H9 (cell line): ENCODE results near the gene C3. TPM values are rescaled to one million over a fixed set of nuclear protein-coding genes. Genes with fewer than 3 reads are reported as not detected.

ENCODE experiments used
- DNase-seq: peaks from one replicate; pipeline ENCODE4 v3.0.0-alpha.2; 2017
- H2AFZ ChIP-seq: one replicate; pipeline ENCODE4 v1.6.1; 2013; ENCODE audit warnings: mild to moderate bottlenecking, low read length, control low read depth, moderate library complexity
- H2AK5ac ChIP-seq: 2 replicates; pipeline ENCODE4 v1.6.1; 2013; ENCODE audit warnings: low read length, control low read depth, mixed read lengths; ENCODE audit not compliant: insufficient read length
- H2BK120ac ChIP-seq: one replicate; pipeline ENCODE4 v1.6.1; 2013; ENCODE audit warnings: low read depth, mild to moderate bottlenecking, low read length, control low read depth, inconsistent platforms; ENCODE audit not compliant: poor library complexity, severe bottlenecking
- H2BK12ac ChIP-seq: 2 replicates; pipeline ENCODE4 v1.6.1; 2013; ENCODE audit warnings: low read length, control low read depth, mixed read lengths, low read depth; ENCODE audit not compliant: insufficient read length
- H2BK15ac ChIP-seq: 2 replicates; pipeline ENCODE4 v1.6.1; 2013; ENCODE audit warnings: low read depth, low read length, control low read depth
- H2BK20ac ChIP-seq: one replicate; pipeline ENCODE4 v1.6.1; 2013; ENCODE audit warnings: low read depth, mild to moderate bottlenecking, low read length, control low read depth, inconsistent platforms; ENCODE audit not compliant: poor library complexity, severe bottlenecking
- H2BK5ac ChIP-seq: 2 replicates; pipeline ENCODE4 v1.6.1; 2013; ENCODE audit warnings: low read length, control low read depth, mixed read lengths; ENCODE audit not compliant: insufficient read length
- H3K14ac ChIP-seq: 2 replicates; pipeline ENCODE4 v1.6.1; 2013; ENCODE audit warnings: low read length, control low read depth; ENCODE audit not compliant: insufficient read depth
- H3K18ac ChIP-seq: 2 replicates; pipeline ENCODE4 v1.6.1; 2013; ENCODE audit warnings: low read depth, mild to moderate bottlenecking, mixed read lengths, low read length, control low read depth; ENCODE audit not compliant: insufficient read length
- H3K23ac ChIP-seq: 2 replicates; pipeline ENCODE4 v1.6.1; 2013; ENCODE audit warnings: low read length, control low read depth, mixed read lengths, low read depth; ENCODE audit not compliant: insufficient read length
- H3K23me2 ChIP-seq: 2 replicates; pipeline ENCODE4 v1.6.1; 2013; ENCODE audit warnings: low read depth, mild to moderate bottlenecking, mixed read lengths, low read length, control low read depth; ENCODE audit not compliant: insufficient read length, poor library complexity, severe bottlenecking
- H3K27ac ChIP-seq: 2 replicates; pipeline ENCODE4 v1.5.1; 2013; ENCODE audit warnings: low read length, control low read depth, mixed read lengths, low read depth; ENCODE audit not compliant: insufficient read length
- H3K27me3 ChIP-seq: 2 replicates; pipeline ENCODE4 v1.6.1; 2013; ENCODE audit warnings: low read length, control low read depth, inconsistent platforms; ENCODE audit not compliant: insufficient read depth
- H3K4ac ChIP-seq: 2 replicates; pipeline ENCODE4 v1.6.1; 2013; ENCODE audit warnings: low read depth, mild to moderate bottlenecking, control low read depth, inconsistent platforms, low read length, moderate library complexity
- H3K4me1 ChIP-seq: 2 replicates; pipeline ENCODE4 v1.6.1; 2013; ENCODE audit warnings: low read length, control low read depth, inconsistent platforms; ENCODE audit not compliant: insufficient read depth
- H3K4me2 ChIP-seq: 2 replicates; pipeline ENCODE4 v1.6.1; 2013; ENCODE audit warnings: low read length, control low read depth, mixed read lengths; ENCODE audit not compliant: insufficient read length, insufficient read depth
- H3K56ac ChIP-seq: 2 replicates; pipeline ENCODE4 v1.6.1; 2013; ENCODE audit warnings: low read depth, mild to moderate bottlenecking, mixed read lengths, low read length, control low read depth; ENCODE audit not compliant: insufficient read length
- H3K79me1 ChIP-seq: 2 replicates; pipeline ENCODE4 v1.6.1; 2013; ENCODE audit warnings: low read depth, mild to moderate bottlenecking, moderate library complexity, low read length, control low read depth, inconsistent platforms; ENCODE audit not compliant: insufficient read depth, poor library complexity, severe bottlenecking
- H3K79me2 ChIP-seq: 2 replicates; pipeline ENCODE4 v1.6.1; 2013; ENCODE audit warnings: low read length, control low read depth, inconsistent platforms; ENCODE audit not compliant: insufficient read depth
- H3K9ac ChIP-seq: 2 replicates; pipeline ENCODE4 v1.6.1; 2013; ENCODE audit warnings: low read length, control low read depth, mixed read lengths; ENCODE audit not compliant: insufficient read length; ENCODE audit errors: extremely low read depth
- H3K9me3 ChIP-seq: one replicate; pipeline ENCODE4 v1.6.1; 2013; ENCODE audit warnings: low read depth, low read length, inconsistent platforms; ENCODE audit not compliant: control insufficient read depth
- H3T11ph ChIP-seq: one replicate; pipeline ENCODE4 v1.6.1; 2013; ENCODE audit warnings: mild to moderate bottlenecking, low read length, control low read depth, inconsistent platforms
- H4K20me1 ChIP-seq: one replicate; pipeline ENCODE4 v1.6.1; 2013; ENCODE audit not compliant: control insufficient read depth, insufficient read length, insufficient read depth
- H4K5ac ChIP-seq: 2 replicates; pipeline ENCODE4 v1.6.1; 2013; ENCODE audit warnings: low read depth, mild to moderate bottlenecking, mixed read lengths, low read length, control low read depth; ENCODE audit not compliant: insufficient read length
- H4K8ac ChIP-seq: replicated peaks from 2 replicates; pipeline ENCODE4 v1.6.1; 2013; ENCODE audit warnings: low read length, control low read depth, mixed read lengths, low read depth; ENCODE audit not compliant: insufficient read length
- H4K91ac ChIP-seq: 2 replicates; pipeline ENCODE4 v1.6.1; 2013; ENCODE audit warnings: low read depth, mild to moderate bottlenecking, moderate library complexity, mixed read lengths, low read length, control low read depth; ENCODE audit not compliant: insufficient read length
- H3K27ac Mint-ChIP-seq, 3 experiments: 2 replicates in 2 of 3; 3 replicates in 1 of 3; pipeline ENCODE4 v1.8.0; 2020 to 2021; ENCODE audit warnings: mixed read lengths in 3 of 3, mild to moderate bottlenecking in 1 of 3, moderate library complexity in 1 of 3
- H3K27me3 Mint-ChIP-seq: 2 replicates; pipeline ENCODE4 v1.8.0; 2021; ENCODE audit warnings: low read depth, mild to moderate bottlenecking, moderate library complexity, mixed read lengths
- H3K36me3 Mint-ChIP-seq, 3 experiments: 2 replicates in 2 of 3; 3 replicates in 1 of 3; pipeline ENCODE4 v1.8.0; 2020 to 2021; ENCODE audit warnings: low read depth in 3 of 3, mixed read lengths in 3 of 3; ENCODE audit not compliant: insufficient read depth in 1 of 3
- H3K4me1 Mint-ChIP-seq, 2 experiments: 2 replicates each; pipeline ENCODE4 v1.8.0; 2020; ENCODE audit warnings: mixed read lengths in 2 of 2
- H3K4me3 Mint-ChIP-seq, 2 experiments: 2 replicates in 1 of 2; 3 replicates in 1 of 2; pipeline ENCODE4 v1.8.0; 2020 to 2021; ENCODE audit warnings: mild to moderate bottlenecking in 2 of 2, mixed read lengths in 2 of 2, moderate library complexity in 1 of 2
- H3K9me3 Mint-ChIP-seq, 2 experiments: 2 replicates in 1 of 2; 3 replicates in 1 of 2; pipeline ENCODE4 v1.8.0; 2020; ENCODE audit warnings: mild to moderate bottlenecking in 2 of 2, mixed read lengths in 2 of 2, moderate library complexity in 1 of 2
- WGBS: extraction: QIAGEN DNeasy Blood & Tissue Kit; methylation state at CpG from one replicate; pipeline ENCODE4 v1.1.7; 2013; ENCODE audit warnings: missing lambda C conversion rate, low lambda C conversion rate, mixed read lengths; ENCODE audit not compliant: insufficient read length; ENCODE audit errors: extremely low coverage; 5-methylcytosine and 5-hydroxymethylcytosine counted together
- total RNA-seq: library from RNA; stranded (reverse); gene quantifications from 2 replicates; pipeline ENCODE4 v1.2.1, GENCODE V29; 2021
- TF ChIP-seq, protein P1 (sequence below): fragments of 200-600 bp; sonication (generic); conservative IDR thresholded peaks from 3 replicates; pipeline ENCODE4 v1.8.0; 2021; ENCODE audit warnings: antibody characterized with exemption, mild to moderate bottlenecking

The C3 gene
- total RNA-seq, 1 experiment from 2014 or later = 5.9 TPM

DNA sequence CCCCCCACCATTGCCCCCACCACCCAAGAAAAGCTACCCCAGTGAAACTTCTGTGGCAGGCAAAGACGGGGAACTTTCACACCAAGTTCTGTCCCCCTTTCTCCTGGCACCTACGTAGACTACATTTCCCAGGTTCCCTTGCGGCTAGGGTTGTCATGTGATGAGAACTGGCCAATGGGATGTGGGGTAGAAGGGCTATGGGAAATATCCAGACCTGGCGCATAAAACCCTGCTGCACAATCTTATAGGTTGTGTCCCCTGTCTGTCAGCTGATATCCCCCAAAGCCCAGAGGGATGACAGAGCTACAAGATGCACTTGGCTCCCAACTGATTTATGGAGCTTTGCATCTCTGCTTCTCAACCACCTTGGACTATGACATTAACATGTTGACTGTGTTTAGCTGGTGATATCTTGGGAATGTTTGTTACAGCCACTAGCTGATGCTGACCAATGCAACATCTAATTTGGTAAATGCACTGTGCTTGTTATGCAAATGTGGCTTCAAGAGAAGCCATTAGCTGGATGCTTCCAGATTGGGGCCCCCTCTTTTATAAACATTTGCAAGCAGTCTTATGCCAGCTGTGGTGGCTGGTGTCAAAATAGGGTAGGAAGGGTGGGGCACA lies 40.7 kb upstream of the C3 start:
- Histone ChIP-seq H2BK120ac (no peak overlapping the region), H2BK12ac (no peak overlapping the region), H4K91ac (no peak overlapping the region), H4K20me1 (no peaks in the 10 kb centered on the region), H3K9me3 (no peaks in the 10 kb centered on the region), H2BK15ac (no peak overlapping the region), H3T11ph (no peak overlapping the region), H2BK20ac (no peak overlapping the region), H3K4me1 (0 out of 2 replicates have a peak, but pooled peaks cover 2% of the 10 kb centered on the region), H3K79me2 (no peaks in the 10 kb centered on the region), H3K79me1 (no peaks in the 10 kb centered on the region), H2AFZ (no peak overlapping the region), H3K23ac (no peak overlapping the region), H3K18ac (no peak overlapping the region), H3K23me2 (peaks cover 2% of the 10 kb centered on the region), H3K27ac (no peak overlapping the region), H3K56ac (no peak overlapping the region), H3K9ac (no peak overlapping the region), H3K14ac (no peak overlapping the region), H4K8ac (no peak overlapping the region), H3K4me2 (no peak overlapping the region), H2BK5ac (no peak overlapping the region), H3K27me3 (no peaks in the 10 kb centered on the region), H3K4ac (no peak overlapping the region), H4K5ac (no peak overlapping the region), H2AK5ac (no peak overlapping the region)
- Mint-ChIP-seq H3K27ac (no peak overlapping the region), H3K4me1 (peaks cover 8 to 10% of the 10 kb centered on the region in 2 experiments), H3K27me3 (no peaks in the 10 kb centered on the region), H3K9me3 (no peaks in the 10 kb centered on the region), H3K36me3 (peaks cover 12 to 23% (median 15%) of the 10 kb centered on the region in 3 experiments; a peak in 5 of 7 replicates), H3K4me3 (no peak overlapping the region)
- WGBS = no CpG with 5 or more reads among the region's 4 CpGs
- TF ChIP-seq, protein P1, sequence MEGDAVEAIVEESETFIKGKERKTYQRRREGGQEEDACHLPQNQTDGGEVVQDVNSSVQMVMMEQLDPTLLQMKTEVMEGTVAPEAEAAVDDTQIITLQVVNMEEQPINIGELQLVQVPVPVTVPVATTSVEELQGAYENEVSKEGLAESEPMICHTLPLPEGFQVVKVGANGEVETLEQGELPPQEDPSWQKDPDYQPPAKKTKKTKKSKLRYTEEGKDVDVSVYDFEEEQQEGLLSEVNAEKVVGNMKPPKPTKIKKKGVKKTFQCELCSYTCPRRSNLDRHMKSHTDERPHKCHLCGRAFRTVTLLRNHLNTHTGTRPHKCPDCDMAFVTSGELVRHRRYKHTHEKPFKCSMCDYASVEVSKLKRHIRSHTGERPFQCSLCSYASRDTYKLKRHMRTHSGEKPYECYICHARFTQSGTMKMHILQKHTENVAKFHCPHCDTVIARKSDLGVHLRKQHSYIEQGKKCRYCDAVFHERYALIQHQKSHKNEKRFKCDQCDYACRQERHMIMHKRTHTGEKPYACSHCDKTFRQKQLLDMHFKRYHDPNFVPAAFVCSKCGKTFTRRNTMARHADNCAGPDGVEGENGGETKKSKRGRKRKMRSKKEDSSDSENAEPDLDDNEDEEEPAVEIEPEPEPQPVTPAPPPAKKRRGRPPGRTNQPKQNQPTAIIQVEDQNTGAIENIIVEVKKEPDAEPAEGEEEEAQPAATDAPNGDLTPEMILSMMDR = no peak
- DNase-seq = peak; percentile 49
